T-helper 2 cell treated with Interferon-gamma antibody and Interleukin-4, amounts not matched to agents 5 μg/mL and 100 μg/mL, for 36 hours (primary cell): ENCODE data around the gene CCSER2.
"Not testable (repeated sequence)": the region's sequence is repeated elsewhere in the genome, so short reads cannot be mapped to it uniquely, and the experiment has no call there.

Source experiments
- DNase-seq: peaks from one replicate; pipeline ENCODE4 v3.0.0; 2021; ENCODE audit warnings: low spot score
- H3K27ac Mint-ChIP-seq: one replicate; pipeline ENCODE4 v1.8.0; 2021; ENCODE audit warnings: mild to moderate bottlenecking, mixed read lengths
- H3K27me3 Mint-ChIP-seq: one replicate; pipeline ENCODE4 v1.8.0; 2021; ENCODE audit warnings: low read depth, mixed read lengths
- H3K36me3 Mint-ChIP-seq: one replicate; pipeline ENCODE4 v1.8.0; 2021; ENCODE audit warnings: low read depth, mixed read lengths
- H3K4me1 Mint-ChIP-seq: one replicate; pipeline ENCODE4 v1.8.0; 2021; ENCODE audit warnings: low read depth, mixed read lengths
- H3K4me3 Mint-ChIP-seq: one replicate; pipeline ENCODE4 v1.8.0; 2022; ENCODE audit warnings: mild to moderate bottlenecking, moderate library complexity, mixed read lengths
- H3K9me3 Mint-ChIP-seq: one replicate; pipeline ENCODE4 v1.8.0; 2021; ENCODE audit warnings: mixed read lengths

The CCSER2 gene

GRCh38 chr10:84521468-84521867 lies 193.1 kb downstream of the CCSER2 start:
- no peaks in the 10 kb centered on the region for H3K4me1 Mint-ChIP-seq
- H3K36me3 Mint-ChIP-seq = peaks cover 2% of the 10 kb centered on the region
- H3K9me3 Mint-ChIP-seq = peaks cover 15% of the 10 kb centered on the region
- no peaks in the 10 kb centered on the region for H3K27me3 Mint-ChIP-seq
- H3K4me3 Mint-ChIP-seq = no peak overlapping the region
- no peak overlapping the region for H3K27ac Mint-ChIP-seq
- DNase-seq = no peak

- no peak for DNase-seq
- Mint-ChIP-seq H3K9me3 (peaks cover 18% of the 10 kb centered on the region), H3K27ac (no peak overlapping the region), H3K4me3 (no peak overlapping the region), H3K4me1 (no peaks in the 10 kb centered on the region), H3K27me3 (no peaks in the 10 kb centered on the region), H3K36me3 (no peaks in the 10 kb centered on the region)
These were observed 194.4 kb downstream of the CCSER2 start for GRCh38 chr10:84522612-84523462.

GRCh38 chr10:84523526-84523925 lies 195.1 kb downstream of the CCSER2 start:
- H3K4me3 Mint-ChIP-seq = no peak overlapping the region
- H3K36me3 Mint-ChIP-seq = no peaks in the 10 kb centered on the region
- H3K27ac Mint-ChIP-seq = no peak overlapping the region
- H3K4me1 Mint-ChIP-seq = no peaks in the 10 kb centered on the region
- no peaks in the 10 kb centered on the region for H3K27me3 Mint-ChIP-seq
- H3K9me3 Mint-ChIP-seq = peaks cover 18% of the 10 kb centered on the region
- DNase-seq = no peak

GRCh38 chr10:84524435-84524834 lies 196.0 kb downstream of the CCSER2 start:
- H3K4me3 Mint-ChIP-seq = no peak overlapping the region
- H3K27me3 Mint-ChIP-seq = peaks cover under 1% of the 10 kb centered on the region
- H3K27ac Mint-ChIP-seq = no peak overlapping the region
- DNase-seq = no peak
- H3K9me3 Mint-ChIP-seq = peaks cover 18% of the 10 kb centered on the region
- H3K4me1 Mint-ChIP-seq = no peaks in the 10 kb centered on the region
- H3K36me3 Mint-ChIP-seq = no peaks in the 10 kb centered on the region

- H3K9me3 Mint-ChIP-seq = peaks cover 18% of the 10 kb centered on the region
- no peak for DNase-seq
- no peaks in the 10 kb centered on the region for H3K36me3 Mint-ChIP-seq
- H3K27me3 Mint-ChIP-seq = peaks cover 2% of the 10 kb centered on the region
- no peak overlapping the region for H3K4me3 Mint-ChIP-seq
- H3K4me1 Mint-ChIP-seq = no peaks in the 10 kb centered on the region
- no peak overlapping the region for H3K27ac Mint-ChIP-seq
These were observed 196.9 kb downstream of the CCSER2 start for GRCh38 chr10:84525120-84525806.

GRCh38 chr10:84525807-84526182 lies 197.4 kb downstream of the CCSER2 start:
- H3K9me3 Mint-ChIP-seq = peaks cover 18% of the 10 kb centered on the region
- H3K27me3 Mint-ChIP-seq = not testable (repeated sequence)

GRCh38 chr10:84527386-84527785 lies 199.0 kb downstream of the CCSER2 start:
- H3K4me3 Mint-ChIP-seq, DNase-seq, H3K4me1 Mint-ChIP-seq, H3K27me3 Mint-ChIP-seq, H3K36me3 Mint-ChIP-seq, H3K27ac Mint-ChIP-seq: not testable (repeated sequence)
- H3K9me3 Mint-ChIP-seq = peaks cover 18% of the 10 kb centered on the region

More at GRCh38 chr10:84525807-84526182, 197.4 kb downstream of the CCSER2 start:
- not testable (repeated sequence) for H3K4me1 Mint-ChIP-seq, H3K27ac Mint-ChIP-seq, H3K36me3 Mint-ChIP-seq, DNase-seq, H3K4me3 Mint-ChIP-seq

- H3K9me3 Mint-ChIP-seq = peaks cover 18% of the 10 kb centered on the region
- not testable (repeated sequence) for H3K27me3 Mint-ChIP-seq, H3K27ac Mint-ChIP-seq, H3K36me3 Mint-ChIP-seq, H3K4me1 Mint-ChIP-seq, DNase-seq, H3K4me3 Mint-ChIP-seq
These were observed 200.1 kb downstream of the CCSER2 start for GRCh38 chr10:84528526-84528925.

GRCh38 chr10:84530724-84531325 lies 202.4 kb downstream of the CCSER2 start:
- Mint-ChIP-seq H3K9me3 (peaks cover 7% of the 10 kb centered on the region), H3K36me3 (no peaks in the 10 kb centered on the region), H3K4me1 (peaks cover 5% of the 10 kb centered on the region), H3K27me3 (peaks cover 2% of the 10 kb centered on the region), H3K4me3 (no peak overlapping the region), H3K27ac (no peak overlapping the region)
- DNase-seq = no peak

- no peak overlapping the region for H3K4me3 Mint-ChIP-seq
- H3K27me3 Mint-ChIP-seq = peaks cover 2% of the 10 kb centered on the region
- H3K4me1 Mint-ChIP-seq = peaks cover 5% of the 10 kb centered on the region
- H3K27ac Mint-ChIP-seq = no peak overlapping the region
- H3K9me3 Mint-ChIP-seq = peaks cover 3% of the 10 kb centered on the region
- no peak for DNase-seq
- H3K36me3 Mint-ChIP-seq = no peaks in the 10 kb centered on the region
These were observed 203.0 kb downstream of the CCSER2 start for GRCh38 chr10:84531396-84531795.

- Mint-ChIP-seq H3K4me3 (no peak overlapping the region), H3K27ac (no peak overlapping the region), H3K27me3 (peaks cover 2% of the 10 kb centered on the region)
These were observed 205.8 kb downstream of the CCSER2 start for GRCh38 chr10:84534168-84534567.

GRCh38 chr10:84537447-84537931 lies 209.1 kb downstream of the CCSER2 start:
- Mint-ChIP-seq H3K36me3 (no peaks in the 10 kb centered on the region), H3K4me3 (peak overlapping the region; percentile 19), H3K27ac (no peak overlapping the region), H3K27me3 (peaks cover 14% of the 10 kb centered on the region), H3K9me3 (no peaks in the 10 kb centered on the region), H3K4me1 (peaks cover 18% of the 10 kb centered on the region)
- DNase-seq = peak; percentile 16

More at GRCh38 chr10:84534168-84534567, 205.8 kb downstream of the CCSER2 start:
- no peaks in the 10 kb centered on the region for H3K36me3 Mint-ChIP-seq
- no peaks in the 10 kb centered on the region for H3K9me3 Mint-ChIP-seq
- no peak for DNase-seq
- H3K4me1 Mint-ChIP-seq = peaks cover 14% of the 10 kb centered on the region

GRCh38 chr10:84538036-84538435 lies 209.6 kb downstream of the CCSER2 start:
- Mint-ChIP-seq H3K4me1 (peaks cover 18% of the 10 kb centered on the region), H3K27ac (no peak overlapping the region), H3K4me3 (no peak overlapping the region), H3K9me3 (no peaks in the 10 kb centered on the region), H3K36me3 (no peaks in the 10 kb centered on the region), H3K27me3 (peaks cover 17% of the 10 kb centered on the region)
- no peak for DNase-seq

- Mint-ChIP-seq H3K9me3 (no peaks in the 10 kb centered on the region), H3K27me3 (peaks cover 18% of the 10 kb centered on the region), H3K36me3 (no peaks in the 10 kb centered on the region), H3K27ac (no peak overlapping the region), H3K4me1 (peaks cover 18% of the 10 kb centered on the region), H3K4me3 (no peak overlapping the region)
- DNase-seq = no peak
These were observed 210.8 kb downstream of the CCSER2 start for GRCh38 chr10:84539216-84539615.
